ENCODE measurements around the gene FBXL22. TPM values are rescaled to one million over a fixed set of nuclear protein-coding genes. Genes with fewer than 3 reads are reported as not detected.

FBXL22 gene
- total RNA-seq, 1 donor from 2014 or later: 0.43 TPM

- H3K4me1 ChIP-seq: peaks cover 0 to 29% of the 10 kb centered on the region in 2 donors
- no peaks in the 10 kb centered on the region for H3K36me3 ChIP-seq
- no peaks in the 10 kb centered on the region for H3K27me3 ChIP-seq
- peak overlapping the region; percentile 80 to 86 for H3K4me3 ChIP-seq
- intact Hi-C loops (cut with DNase I): loop anchor here (5.0 kb wide), 1 partner anchor 114 kb away; no protein-coding TSS in a partner anchor
- H3K9me3 ChIP-seq: no peaks in the 10 kb centered on the region
- peak overlapping the region; percentile 81 to 82 for H3K27ac ChIP-seq
- DNase-seq (ENCODE audit: low spot score in 2 of 2): no peak
- TF ChIP-seq CTCF (IDR thresholded peaks at IDR 0.05): no peak
Measured at GRCh38 chr15:63601704-63602185, 4.6 kb downstream of the FBXL22 start.

DNA sequence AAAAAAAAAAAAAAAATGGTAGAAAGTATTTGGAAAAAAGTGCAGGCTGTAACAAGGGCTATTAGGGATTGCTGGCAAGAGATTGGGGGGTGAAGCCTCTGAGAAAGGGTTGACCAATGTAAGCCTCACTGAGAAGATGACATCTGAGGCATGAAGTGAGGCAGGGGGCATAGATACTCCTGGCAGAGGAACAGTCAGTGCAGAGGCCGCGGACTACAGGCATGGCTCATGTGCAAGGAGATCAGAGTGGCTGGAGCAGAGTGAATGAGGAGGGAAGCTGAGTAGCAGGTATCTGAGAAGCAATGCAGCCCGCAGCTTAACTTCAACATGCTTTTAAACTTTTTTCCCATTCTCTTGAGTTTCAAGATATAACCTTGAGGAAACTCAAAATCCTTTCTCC lies 5.4 kb downstream of the FBXL22 start:
- DNase-seq (ENCODE audit: low spot score in 2 of 2): no peak
- Histone ChIP-seq H3K27me3 (no peaks in the 10 kb centered on the region), H3K9me3 (no peaks in the 10 kb centered on the region), H3K36me3 (peaks cover 0 to 3% of the 10 kb centered on the region in 2 donors), H3K4me1 (peaks cover 0 to 26% of the 10 kb centered on the region in 2 donors), H3K4me3 (no peak overlapping the region), H3K27ac (no peak overlapping the region)
- intact Hi-C loops (cut with DNase I): loop anchor here (5.0 kb wide), 1 partner anchor 115 kb away; no protein-coding TSS in a partner anchor
- no peak for TF ChIP-seq CTCF (IDR thresholded peaks at IDR 0.05)

GRCh38 chr15:63603516-63603915 lies 6.3 kb downstream of the FBXL22 start:
- no peak overlapping the region for H3K4me3 ChIP-seq
- peaks cover 0 to 22% of the 10 kb centered on the region in 2 donors for H3K4me1 ChIP-seq
- H3K9me3 ChIP-seq: no peaks in the 10 kb centered on the region
- peaks cover 0 to 12% of the 10 kb centered on the region in 2 donors for H3K36me3 ChIP-seq
- intact Hi-C loops (cut with DNase I): loop anchor here (5.0 kb wide), 1 partner anchor 116 kb away; no protein-coding TSS in a partner anchor
- no peak for DNase-seq (ENCODE audit: low spot score in 2 of 2)
- no peak for TF ChIP-seq CTCF (IDR thresholded peaks at IDR 0.05)
- H3K27me3 ChIP-seq: no peaks in the 10 kb centered on the region
- peak overlapping the region in 1 of 2 donors; percentile 22 for H3K27ac ChIP-seq

- Histone ChIP-seq H3K36me3 (peaks cover 2 to 20% of the 10 kb centered on the region in 2 donors), H3K4me1 (peaks cover 0 to 16% of the 10 kb centered on the region in 2 donors), H3K27me3 (no peaks in the 10 kb centered on the region), H3K9me3 (no peaks in the 10 kb centered on the region), H3K4me3 (no peak overlapping the region), H3K27ac (no peak overlapping the region)
- DNase-seq (ENCODE audit: low spot score in 2 of 2): no peak
- intact Hi-C loops (cut with DNase I): loop anchor here (5.0 kb wide), 1 partner anchor 117 kb away; no protein-coding TSS in a partner anchor
- no peak for TF ChIP-seq CTCF (IDR thresholded peaks at IDR 0.05)
Measured at GRCh38 chr15:63604281-63604680, 7.1 kb downstream of the FBXL22 start.

GRCh38 chr15:63605036-63605435 lies 7.8 kb downstream of the FBXL22 start:
- no peaks in the 10 kb centered on the region for H3K9me3 ChIP-seq
- H3K36me3 ChIP-seq: peaks cover 4 to 21% of the 10 kb centered on the region in 2 donors
- peak overlapping the region in 1 of 2 donors; percentile 9 for H3K27ac ChIP-seq
- no peak for TF ChIP-seq CTCF (IDR thresholded peaks at IDR 0.05)
- intact Hi-C loops (cut with DNase I): no loop called here
- H3K27me3 ChIP-seq: no peaks in the 10 kb centered on the region
- H3K4me3 ChIP-seq: no peak overlapping the region
- no peak for DNase-seq (ENCODE audit: low spot score in 2 of 2)
- peaks cover 0 to 14% of the 10 kb centered on the region in 2 donors for H3K4me1 ChIP-seq
